ENCODE results near the gene BET1.

BET1 gene

GRCh38 chr7:94011714-94012353, 7.7 kb upstream of the BET1 start:
- DNase-seq (ENCODE audit: low read depth) = no peak

- no peak for DNase-seq (ENCODE audit: low read depth)
These were observed 4.4 kb upstream of the BET1 start for GRCh38 chr7:94008537-94008936.

- DNase-seq (ENCODE audit: low read depth) = no peak
These were observed 1.6 kb upstream of the BET1 start for GRCh38 chr7:94005753-94006152.

- no peak for DNase-seq (ENCODE audit: low read depth)
These were observed 620 bp downstream of the BET1 start for GRCh38 chr7:94003446-94004023.

- no peak for DNase-seq (ENCODE audit: low read depth)
These were observed 2.8 kb downstream of the BET1 start for GRCh38 chr7:94001396-94001795.

GRCh38 chr7:93997868-93998267, 6.3 kb downstream of the BET1 start:
- DNase-seq (ENCODE audit: low read depth) = no peak

GRCh38 chr7:93992421-93993110, 11.6 kb downstream of the BET1 start:
- DNase-seq (ENCODE audit: low read depth) = no peak

GRCh38 chr7:93987297-93987696, 16.9 kb downstream of the BET1 start:
- no peak for DNase-seq (ENCODE audit: low read depth)

GRCh38 chr7:93985101-93985500, 19.1 kb downstream of the BET1 start:
- DNase-seq (ENCODE audit: low read depth) = no peak

- DNase-seq (ENCODE audit: low read depth) = no peak
These were observed 20.1 kb downstream of the BET1 start for GRCh38 chr7:93984024-93984423.

- no peak for DNase-seq (ENCODE audit: low read depth)
These were observed 22.7 kb downstream of the BET1 start for GRCh38 chr7:93981480-93981874.

- no peak for DNase-seq (ENCODE audit: low read depth)
These were observed 23.2 kb downstream of the BET1 start for GRCh38 chr7:93980744-93981479.

- DNase-seq (ENCODE audit: low read depth) = no peak
These were observed 26.8 kb downstream of the BET1 start for GRCh38 chr7:93977211-93977950.

- DNase-seq (ENCODE audit: low read depth) = no peak
These were observed 31.0 kb downstream of the BET1 start for GRCh38 chr7:93973134-93973533.

GRCh38 chr7:93972029-93972725, 32.0 kb downstream of the BET1 start:
- DNase-seq (ENCODE audit: low read depth) = no peak

- no peak for DNase-seq (ENCODE audit: low read depth)
These were observed 35.1 kb downstream of the BET1 start for GRCh38 chr7:93968911-93969620.

GRCh38 chr7:93964813-93965212, 39.3 kb downstream of the BET1 start:
- DNase-seq (ENCODE audit: low read depth) = no peak

GRCh38 chr7:93964262-93964661, 39.9 kb downstream of the BET1 start:
- DNase-seq (ENCODE audit: low read depth) = no peak

GRCh38 chr7:93960986-93961385, 43.2 kb downstream of the BET1 start:
- DNase-seq (ENCODE audit: low read depth) = no peak

GRCh38 chr7:93958651-93959050, 45.5 kb downstream of the BET1 start:
- DNase-seq (ENCODE audit: low read depth) = no peak

GRCh38 chr7:93958216-93958615, 45.9 kb downstream of the BET1 start:
- no peak for DNase-seq (ENCODE audit: low read depth)
